Suprapubic skin (tissue), 4 donors: Measurements from ENCODE around the gene ARPIN. TPM values are rescaled to one million over a fixed set of nuclear protein-coding genes. Genes with fewer than 3 reads are reported as not detected.

ENCODE experiments used
- DNase-seq, 2 donors: peaks; one replicate each; pipeline ENCODE4 v3.0.0-alpha.2; 2019; ENCODE audit warnings: low spot score in 2 of 2
- H3K27ac ChIP-seq: fragments of 200-600 bp; sonication (generic); one replicate; pipeline ENCODE4 v1.5.1; 2019
- H3K27me3 ChIP-seq: fragments of 200-600 bp; sonication (generic); one replicate; pipeline ENCODE4 v1.5.1; 2019
- H3K36me3 ChIP-seq: fragments of 200-600 bp; sonication (generic); one replicate; pipeline ENCODE4 v1.5.1; 2019
- H3K4me1 ChIP-seq: fragments of 200-600 bp; sonication (generic); one replicate; pipeline ENCODE4 v1.5.1; 2019
- H3K4me3 ChIP-seq: fragments of 200-600 bp; sonication (generic); one replicate; pipeline ENCODE4 v1.5.1; 2019; ENCODE audit warnings: mild to moderate bottlenecking
- H3K9me3 ChIP-seq: fragments of 200-600 bp; sonication (generic); one replicate; pipeline ENCODE4 v1.5.1; 2019
- EP300 ChIP-seq: sonication (generic); formaldehyde crosslinking; IDR thresholded peaks from one replicate; pipeline ENCODE4 v1.6.1; 2017; ENCODE audit warnings: antibody characterized with exemption
- POLR2A ChIP-seq, 2 donors: fragments of 450-650 bp; IDR thresholded peaks; one replicate each; pipeline ENCODE4 v1.6.1; 2017; ENCODE audit warnings: antibody characterized with exemption in 2 of 2, mild to moderate bottlenecking in 2 of 2, moderate library complexity in 2 of 2
- POLR2AphosphoS5 ChIP-seq, 3 donors: sonication (generic); formaldehyde crosslinking; IDR thresholded peaks; one replicate each; pipeline ENCODE4 v1.6.1; 2017; ENCODE audit warnings: antibody characterized with exemption in 3 of 3
- WGBS: methylation state at CpG from one replicate; pipeline ENCODE4 v1.1.5; 2018; 5-methylcytosine and 5-hydroxymethylcytosine counted together
- total RNA-seq, 4 donors: library from RNA; depleted of rRNA; stranded (reverse); fragments of >200 nt; gene quantifications; one replicate each; pipeline ENCODE4 v1.1.0, GENCODE V29; 2016
- TF ChIP-seq, protein P1 (sequence below), 2 donors: fragments of 200-600 bp in 1 of 2; fragments of 450-650 bp in 1 of 2; sonication (generic) in 1 of 2; IDR thresholded peaks; one replicate each; pipeline ENCODE4 v1.5.1; 2016 to 2019; ENCODE audit warnings: antibody characterized with exemption in 2 of 2, mild to moderate bottlenecking in 1 of 2, moderate library complexity in 1 of 2

The ARPIN gene
- total RNA-seq, 4 donors from 2014 or later, result 12.0 to 24.8 (median 16.6) TPM

DNA sequence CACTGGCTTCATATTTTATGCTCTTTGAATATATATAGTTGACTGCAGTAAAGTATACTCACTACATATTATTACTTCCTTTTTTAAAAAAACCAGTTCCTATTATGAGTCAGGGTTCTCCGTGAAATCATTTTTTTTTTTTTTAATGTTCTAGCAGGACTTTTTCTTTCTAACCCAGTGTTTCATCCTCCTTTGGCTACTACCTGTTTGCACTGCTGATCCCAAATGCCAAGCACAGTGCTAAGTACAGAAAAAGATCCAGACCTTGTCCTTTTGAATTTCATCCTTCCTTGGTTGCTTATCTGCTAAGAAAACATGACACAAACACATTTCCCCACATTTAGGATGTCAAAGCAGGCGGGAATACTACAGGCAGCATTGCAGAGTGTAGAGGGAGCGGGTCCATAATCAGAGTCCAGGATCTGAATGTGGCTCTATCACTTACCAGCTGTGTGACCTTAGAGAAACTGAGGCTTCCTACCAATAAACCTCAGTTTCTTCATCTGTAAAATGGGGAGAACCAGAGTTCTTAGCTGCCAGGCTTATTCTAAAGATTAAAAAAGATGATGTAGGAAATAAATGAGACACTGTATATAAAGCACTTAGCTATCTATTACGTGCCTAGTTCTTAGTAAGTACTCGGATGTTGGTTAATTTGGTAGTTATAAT, 60.9 kb downstream of the ARPIN start:
- no peaks in the 10 kb centered on the region for H3K9me3 ChIP-seq
- peaks cover 13% of the 10 kb centered on the region for H3K36me3 ChIP-seq
- H3K4me1 ChIP-seq, result peaks cover 13% of the 10 kb centered on the region
- no peaks in the 10 kb centered on the region for H3K27me3 ChIP-seq
- DNase-seq, result no peak
- no peak overlapping the region for H3K27ac ChIP-seq
- TF ChIP-seq EP300 (no peak), POLR2AphosphoS5 (IDR thresholded peaks at IDR 0.05) (no peak), POLR2A (IDR thresholded peaks at IDR 0.05) (no peak)
- TF ChIP-seq, protein P1, sequence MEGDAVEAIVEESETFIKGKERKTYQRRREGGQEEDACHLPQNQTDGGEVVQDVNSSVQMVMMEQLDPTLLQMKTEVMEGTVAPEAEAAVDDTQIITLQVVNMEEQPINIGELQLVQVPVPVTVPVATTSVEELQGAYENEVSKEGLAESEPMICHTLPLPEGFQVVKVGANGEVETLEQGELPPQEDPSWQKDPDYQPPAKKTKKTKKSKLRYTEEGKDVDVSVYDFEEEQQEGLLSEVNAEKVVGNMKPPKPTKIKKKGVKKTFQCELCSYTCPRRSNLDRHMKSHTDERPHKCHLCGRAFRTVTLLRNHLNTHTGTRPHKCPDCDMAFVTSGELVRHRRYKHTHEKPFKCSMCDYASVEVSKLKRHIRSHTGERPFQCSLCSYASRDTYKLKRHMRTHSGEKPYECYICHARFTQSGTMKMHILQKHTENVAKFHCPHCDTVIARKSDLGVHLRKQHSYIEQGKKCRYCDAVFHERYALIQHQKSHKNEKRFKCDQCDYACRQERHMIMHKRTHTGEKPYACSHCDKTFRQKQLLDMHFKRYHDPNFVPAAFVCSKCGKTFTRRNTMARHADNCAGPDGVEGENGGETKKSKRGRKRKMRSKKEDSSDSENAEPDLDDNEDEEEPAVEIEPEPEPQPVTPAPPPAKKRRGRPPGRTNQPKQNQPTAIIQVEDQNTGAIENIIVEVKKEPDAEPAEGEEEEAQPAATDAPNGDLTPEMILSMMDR (IDR thresholded peaks at IDR 0.05), result no peak
- 85% methylated on average over 5 of the region's 5 CpGs for WGBS
- no peak overlapping the region for H3K4me3 ChIP-seq

DNA sequence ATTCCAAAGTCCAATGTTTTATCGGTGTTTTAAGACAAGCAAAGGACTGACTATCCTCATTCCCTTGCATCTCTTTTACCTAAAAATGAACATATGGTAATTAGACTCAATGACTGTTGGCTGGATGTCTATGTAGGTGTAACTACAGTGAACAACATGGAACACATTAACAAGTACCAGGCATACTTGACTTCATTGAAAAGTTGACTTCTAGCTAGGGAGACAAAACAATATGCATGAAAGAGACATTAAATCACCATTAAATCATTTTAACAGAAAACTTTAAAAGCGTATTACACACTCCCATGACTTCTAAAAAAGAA, 63.8 kb downstream of the ARPIN start:
- 90% methylated on average over 2 of the region's 2 CpGs for WGBS
- H3K9me3 ChIP-seq, result no peaks in the 10 kb centered on the region
- peaks cover 13% of the 10 kb centered on the region for H3K36me3 ChIP-seq
- DNase-seq, result no peak
- H3K27me3 ChIP-seq, result no peaks in the 10 kb centered on the region
- peaks cover 19% of the 10 kb centered on the region for H3K4me1 ChIP-seq
- H3K4me3 ChIP-seq, result no peak overlapping the region
- H3K27ac ChIP-seq, result no peak overlapping the region
- no peak for TF ChIP-seq EP300
- no peak for TF ChIP-seq POLR2AphosphoS5 (IDR thresholded peaks at IDR 0.05)
- no peak for TF ChIP-seq POLR2A (IDR thresholded peaks at IDR 0.05)
- TF ChIP-seq, protein P1 (IDR thresholded peaks at IDR 0.05), result no peak

DNA sequence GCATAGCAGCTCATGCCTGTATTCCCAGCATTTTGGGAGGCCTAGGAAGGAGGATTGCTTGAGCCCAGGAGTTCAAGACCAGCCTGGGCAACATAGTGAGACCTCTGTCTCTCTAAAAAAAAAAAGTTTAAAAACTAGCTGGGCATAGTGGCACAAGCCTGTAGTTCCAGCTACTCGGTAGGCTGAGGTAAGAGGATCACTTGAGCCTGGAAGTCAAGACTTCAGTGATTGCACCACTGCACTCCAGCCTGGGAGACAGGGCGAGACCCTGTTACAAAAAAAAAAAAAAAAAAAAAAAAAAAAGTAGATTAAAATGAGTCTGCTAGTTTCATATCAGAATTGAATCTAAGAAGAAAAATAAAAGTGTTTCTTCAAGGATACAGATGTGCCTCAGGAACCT, 65.7 kb downstream of the ARPIN start:
- peaks cover 19% of the 10 kb centered on the region for H3K4me1 ChIP-seq
- 89% methylated on average over 2 of the region's 2 CpGs for WGBS
- no peaks in the 10 kb centered on the region for H3K9me3 ChIP-seq
- DNase-seq, result no peak
- H3K4me3 ChIP-seq, result no peak overlapping the region
- peaks cover 13% of the 10 kb centered on the region for H3K36me3 ChIP-seq
- no peak for TF ChIP-seq EP300
- TF ChIP-seq POLR2AphosphoS5 (IDR thresholded peaks at IDR 0.05), result no peak
- TF ChIP-seq, protein P1 (IDR thresholded peaks at IDR 0.05), result no peak
- TF ChIP-seq POLR2A (IDR thresholded peaks at IDR 0.05), result no peak
- no peaks in the 10 kb centered on the region for H3K27me3 ChIP-seq
- no peak overlapping the region for H3K27ac ChIP-seq

DNA sequence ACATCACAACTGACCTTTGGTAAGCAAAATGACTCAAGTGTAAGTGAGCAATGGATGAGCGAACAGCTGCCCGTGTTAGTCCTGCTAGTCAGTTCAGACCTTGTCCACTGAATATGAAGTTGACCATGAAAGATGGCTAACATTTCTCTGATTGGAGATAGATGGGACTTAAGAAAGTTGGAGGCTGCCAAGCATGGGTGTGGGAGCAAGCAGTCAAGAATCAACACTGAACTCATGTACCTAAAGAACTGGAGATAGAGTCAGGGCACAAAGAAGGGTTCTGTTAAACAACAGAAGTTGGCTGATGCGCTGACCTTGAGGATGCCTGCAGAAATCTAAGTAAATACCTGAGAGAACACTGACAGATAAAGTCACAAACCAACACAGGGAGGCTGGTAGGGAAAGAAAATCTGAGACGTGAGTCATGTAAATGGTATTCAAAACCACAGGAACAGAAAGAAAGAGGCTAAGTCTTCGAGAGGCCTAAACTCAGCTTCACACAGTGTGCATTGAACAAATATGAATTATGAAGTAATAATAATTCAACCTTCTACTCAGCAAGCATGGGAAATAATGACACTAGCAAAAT, 67.4 kb downstream of the ARPIN start:
- no peak for DNase-seq
- Histone ChIP-seq H3K27me3 (no peaks in the 10 kb centered on the region), H3K9me3 (no peaks in the 10 kb centered on the region), H3K36me3 (peaks cover 11% of the 10 kb centered on the region), H3K4me3 (no peak overlapping the region), H3K4me1 (peaks cover 19% of the 10 kb centered on the region), H3K27ac (peak overlapping the region; percentile 34)
- WGBS, result 71% methylated on average over 5 of the region's 5 CpGs
- TF ChIP-seq POLR2A (IDR thresholded peaks at IDR 0.05), result no peak
- TF ChIP-seq, protein P1 (IDR thresholded peaks at IDR 0.05), result no peak
- TF ChIP-seq POLR2AphosphoS5 (IDR thresholded peaks at IDR 0.05), result no peak
- no peak for TF ChIP-seq EP300

Other genes with a start within 250 kb of the ARPIN start
- 10 to 100 TPM; 17.7 to 52.4 (median 35.9) TPM for gene PLIN1, start 233.6 kb downstream of the ARPIN start, total RNA-seq
- gene PEX11A, start 222.2 kb downstream of the ARPIN start, total RNA-seq, result 10 to 100 TPM in 2 of 4 donors, 1 to 10 TPM in 2; 7.9 to 16.9 (median 10.6) TPM
- under 1 TPM in 1 of 4 donors, not detected in 3; 0.31 TPM for gene WDR93, start 222.1 kb downstream of the ARPIN start, total RNA-seq
- gene MESP1, start 161.7 kb downstream of the ARPIN start, total RNA-seq, result 1 to 10 TPM in 2 of 4 donors, under 1 TPM in 2; 0.49 to 1.9 (median 0.89) TPM
- gene MESP2, start 136.6 kb downstream of the ARPIN start, total RNA-seq, result 1 to 10 TPM in 1 of 4 donors, not detected in 3; 1.1 TPM
- gene ANPEP, start 98.1 kb downstream of the ARPIN start, total RNA-seq, result 10 to 100 TPM; 14.2 to 25.1 (median 19.0) TPM
- gene AP3S2, start 19.0 kb downstream of the ARPIN start, total RNA-seq, result 10 to 100 TPM; 15.5 to 70.4 (median 28.4) TPM
- gene ZNF710, start 88.4 kb upstream of the ARPIN start, total RNA-seq, result 10 to 100 TPM; 19.2 to 32.1 (median 25.0) TPM
- gene IDH2, start 189.5 kb upstream of the ARPIN start, total RNA-seq, result 100 to 1,000 TPM in 1 of 4 donors, 10 to 100 TPM in 3; 68.6 to 126 (median 76.7) TPM